HG02840 (cell line): Measurements from ENCODE around the gene STAMBPL1.

ENCODE experiments used
- ATAC-seq: cut with Tn5 transposase; IDR thresholded peaks from one replicate; pipeline ENCODE4 v1.9.1; 2021; ENCODE audit warnings: mild to moderate bottlenecking, moderate library complexity, moderate number of reproducible peaks; ENCODE audit not compliant: unreplicated experiment, low FRiP score

The STAMBPL1 gene

GRCh38 chr10:88889559-88890337 lies 9.7 kb downstream of the STAMBPL1 start:
- peak; percentile 60 for ATAC-seq

GRCh38 chr10:88890681-88891381 lies 10.8 kb downstream of the STAMBPL1 start:
- ATAC-seq = no peak

- ATAC-seq = no peak
These were observed 12.3 kb downstream of the STAMBPL1 start for GRCh38 chr10:88892222-88892967.

DNA sequence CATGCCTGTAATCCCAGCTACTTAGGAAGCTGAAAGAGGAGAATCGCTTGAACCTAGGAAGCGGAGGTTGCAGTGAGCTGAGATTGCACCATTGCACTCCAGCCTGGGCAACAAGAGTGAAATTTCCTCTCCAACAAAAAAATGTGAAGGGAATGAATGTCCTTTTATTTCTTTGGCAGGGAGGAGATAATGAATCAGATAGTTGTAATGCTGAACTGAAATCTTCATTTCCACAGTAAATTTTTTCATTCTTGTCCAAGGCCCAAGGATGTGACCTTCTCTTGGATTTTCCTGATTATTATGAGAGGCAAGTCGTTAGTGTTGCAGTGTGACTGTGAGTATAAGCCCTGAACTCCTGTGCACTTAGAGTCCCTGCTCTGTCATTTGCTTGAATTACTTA lies 13.6 kb downstream of the STAMBPL1 start:
- no peak for ATAC-seq

DNA sequence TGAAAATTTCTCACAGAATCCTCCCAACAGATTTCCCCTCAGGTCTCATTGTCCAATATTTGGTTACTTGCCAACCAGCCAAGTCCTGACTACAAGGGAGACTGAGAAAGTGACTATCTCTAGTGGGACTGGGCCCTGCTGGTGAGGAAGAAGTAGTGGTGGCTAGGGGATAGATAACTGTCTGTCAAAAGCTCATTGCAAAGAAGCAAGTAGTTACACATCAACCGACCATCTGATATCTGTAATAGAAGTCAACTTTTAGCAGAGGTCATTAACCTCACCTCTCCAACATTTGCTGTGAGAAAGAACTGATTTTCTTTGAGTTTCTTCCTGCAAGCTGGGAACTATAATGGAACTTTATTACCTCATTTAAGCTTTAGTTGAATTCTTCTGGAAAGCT lies 15.2 kb downstream of the STAMBPL1 start:
- ATAC-seq = no peak

DNA sequence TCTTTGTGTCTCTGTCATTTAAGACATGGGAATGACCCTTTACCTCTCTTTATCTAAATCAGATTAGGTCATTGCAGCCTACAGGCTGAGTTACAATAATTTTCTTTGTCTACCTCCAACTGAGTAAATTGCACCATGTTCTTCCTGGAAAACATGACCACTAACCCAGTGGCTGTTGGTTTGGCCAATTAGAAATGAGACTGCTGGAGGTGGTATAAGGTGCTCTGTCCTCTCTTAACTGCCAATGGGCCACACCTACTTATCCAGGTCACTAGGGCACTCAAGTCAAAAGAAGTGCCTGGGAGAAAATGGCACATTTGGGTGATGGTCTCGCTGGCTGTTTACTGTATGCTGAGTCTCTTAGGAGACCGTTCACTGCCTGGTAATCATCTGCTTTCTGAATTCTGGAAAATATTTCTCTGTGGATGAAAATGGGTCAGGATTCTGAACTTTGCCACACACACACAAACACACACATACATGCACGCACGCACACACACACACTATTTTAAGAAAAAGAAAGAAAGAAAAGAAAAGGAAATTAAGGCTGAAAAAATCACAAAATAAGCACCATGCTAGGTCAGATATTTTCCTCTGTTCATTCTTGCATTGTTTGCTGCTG lies 16.4 kb downstream of the STAMBPL1 start:
- no peak for ATAC-seq

DNA sequence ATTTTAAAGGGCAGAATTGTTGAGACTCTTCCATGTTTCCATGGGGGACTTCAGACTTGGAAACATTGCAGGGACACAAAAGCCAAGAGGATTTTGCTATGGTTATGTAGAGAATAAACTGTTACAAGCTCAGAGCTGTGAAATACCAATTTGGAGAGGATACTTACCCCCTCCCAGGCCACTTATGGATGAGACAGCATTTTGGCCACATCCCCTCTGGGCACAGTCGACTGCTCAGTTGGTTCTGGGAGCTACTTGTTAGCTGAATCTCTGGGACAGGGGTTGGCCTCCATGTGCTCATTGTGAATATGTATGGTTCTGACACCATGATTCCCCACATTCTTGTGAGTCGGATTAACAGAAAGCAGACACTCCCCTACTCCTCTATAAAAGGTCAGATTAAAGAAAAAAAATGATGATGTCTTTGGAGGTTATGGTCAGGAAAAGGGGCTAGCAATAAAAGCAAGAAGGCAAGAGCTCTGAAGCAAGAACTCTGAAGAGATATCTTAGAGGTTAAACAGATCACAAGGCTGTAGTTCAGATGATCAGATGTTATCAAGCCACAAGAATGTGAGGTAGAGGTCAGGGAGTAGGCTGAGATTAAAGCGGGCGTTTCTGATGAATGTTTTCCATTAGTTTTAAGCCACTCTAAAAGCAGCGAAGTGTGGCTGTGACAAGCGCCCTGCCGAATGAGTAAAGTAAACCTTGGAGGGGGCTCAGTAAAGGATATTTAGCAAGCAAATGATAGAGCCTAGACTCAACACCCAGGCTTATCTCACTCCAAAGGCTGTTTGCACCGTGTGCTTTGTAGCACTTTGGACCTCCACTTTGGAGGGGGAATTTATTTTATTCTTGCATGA lies 17.2 kb downstream of the STAMBPL1 start:
- no peak for ATAC-seq

GRCh38 chr10:88898727-88899126 lies 18.7 kb downstream of the STAMBPL1 start:
- no peak for ATAC-seq

- ATAC-seq = no peak
These were observed 19.8 kb downstream of the STAMBPL1 start for GRCh38 chr10:88899886-88900285.

- ATAC-seq = peak; percentile 72
These were observed 21.4 kb downstream of the STAMBPL1 start for GRCh38 chr10:88901206-88901983.

- peak; percentile 31 for ATAC-seq
These were observed 22.1 kb downstream of the STAMBPL1 start for GRCh38 chr10:88901984-88902789.

- no peak for ATAC-seq
These were observed 23.7 kb downstream of the STAMBPL1 start for GRCh38 chr10:88903715-88904114.

DNA sequence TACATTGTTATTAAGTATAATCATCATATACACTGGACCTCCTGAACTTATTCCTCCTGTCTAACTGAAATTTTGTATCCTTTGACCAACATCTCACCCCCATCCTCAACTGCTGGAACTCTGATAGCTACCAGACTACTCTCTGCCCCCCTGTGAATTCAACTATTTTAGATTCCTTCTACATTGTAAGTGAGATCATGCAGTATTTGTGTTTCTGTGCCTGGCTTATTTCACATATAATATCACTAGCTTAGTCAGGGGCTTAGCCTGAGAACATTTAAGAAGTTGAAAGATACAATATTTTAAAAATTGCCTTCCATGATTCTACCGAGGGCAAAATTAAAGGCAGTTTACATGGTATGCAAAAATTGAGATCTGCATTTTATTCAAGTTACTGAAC lies 26.9 kb downstream of the STAMBPL1 start:
- no peak for ATAC-seq

- ATAC-seq = no peak
These were observed 28.1 kb downstream of the STAMBPL1 start for GRCh38 chr10:88908194-88908593.

- ATAC-seq = no peak
These were observed 31.1 kb downstream of the STAMBPL1 start for GRCh38 chr10:88911116-88911515.

- no peak for ATAC-seq
These were observed 31.8 kb downstream of the STAMBPL1 start for GRCh38 chr10:88911851-88912250.

DNA sequence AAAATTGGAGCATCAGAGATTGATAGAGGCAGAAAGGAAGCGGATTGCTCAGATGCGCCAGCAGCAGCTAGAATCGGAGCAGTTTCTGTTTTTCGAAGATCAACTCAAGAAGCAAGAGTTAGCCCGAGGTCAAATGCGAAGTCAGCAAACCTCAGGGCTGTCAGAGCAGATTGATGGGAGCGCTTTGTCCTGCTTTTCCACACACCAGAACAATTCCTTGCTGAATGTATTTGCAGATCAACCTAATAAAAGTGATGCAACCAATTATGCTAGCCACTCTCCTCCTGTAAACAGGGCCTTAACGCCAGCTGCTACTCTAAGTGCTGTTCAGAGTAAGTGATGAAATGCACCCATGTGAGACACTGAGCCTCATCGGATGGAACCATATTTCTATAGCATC lies 33.1 kb downstream of the STAMBPL1 start:
- no peak for ATAC-seq

DNA sequence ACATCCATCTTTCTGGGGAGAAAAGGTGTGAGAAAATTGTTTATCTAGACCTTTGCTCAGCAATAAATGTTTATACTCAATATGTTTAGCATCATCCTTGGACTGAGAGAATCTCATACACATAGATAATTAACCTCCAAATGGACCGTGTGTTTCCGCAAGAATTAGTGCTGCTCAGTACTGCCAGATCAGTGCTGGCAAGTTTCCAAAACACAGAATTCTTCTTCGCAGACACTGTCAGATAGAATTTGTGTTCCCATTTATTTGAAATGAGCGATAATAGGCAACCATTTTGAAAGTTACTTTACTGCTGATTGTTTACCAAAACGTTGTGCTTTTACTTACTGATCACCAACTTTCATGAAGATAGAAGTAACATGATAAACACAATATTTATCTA lies 33.7 kb downstream of the STAMBPL1 start:
- ATAC-seq = no peak
